GM18951 (cell line): ENCODE measurements around the gene SLC6A11.

Experiments
- POLR2A ChIP-seq: IDR thresholded peaks from 4 replicates; pipeline ENCODE4 v1.6.1; 2011; ENCODE audit warnings: mild to moderate bottlenecking; ENCODE audit not compliant: insufficient read length, insufficient read depth; ENCODE audit errors: extremely low read depth
- in situ Hi-C: fragments of 300-500 bp; cut with MboI; formaldehyde crosslinking; loops from one replicate; pipeline ENCODE4 v1.12.0; 2022; ENCODE audit warnings: low sequenced_read_pairs, mixed read lengths, inconsistent platforms; ENCODE audit not compliant: unreplicated experiment

SLC6A11 gene

GRCh38 chr3:10778492-10779292, 37.3 kb upstream of the SLC6A11 start:
- in situ Hi-C loops: no loop called here
- no peak for TF ChIP-seq POLR2A

GRCh38 chr3:10779293-10779805, 36.7 kb upstream of the SLC6A11 start:
- in situ Hi-C loops: no loop called here
- no peak for TF ChIP-seq POLR2A

- TF ChIP-seq POLR2A: no peak
- in situ Hi-C loops: no loop called here
Observed at GRCh38 chr3:10780243-10780642, 35.8 kb upstream of the SLC6A11 start.

- in situ Hi-C loops: no loop called here
- TF ChIP-seq POLR2A: no peak
Observed at GRCh38 chr3:10780922-10781321, 35.1 kb upstream of the SLC6A11 start.

- in situ Hi-C loops: no loop called here
- TF ChIP-seq POLR2A: no peak
Observed at GRCh38 chr3:10781981-10782380, 34.0 kb upstream of the SLC6A11 start.

- no peak for TF ChIP-seq POLR2A
- in situ Hi-C loops: no loop called here
Observed at GRCh38 chr3:10783360-10784351, 32.4 kb upstream of the SLC6A11 start.

GRCh38 chr3:10786640-10787039, 29.4 kb upstream of the SLC6A11 start:
- TF ChIP-seq POLR2A: no peak
- in situ Hi-C loops: no loop called here

- TF ChIP-seq POLR2A: no peak
- in situ Hi-C loops: no loop called here
Observed at GRCh38 chr3:10788451-10788850, 27.6 kb upstream of the SLC6A11 start.

- in situ Hi-C loops: no loop called here
- TF ChIP-seq POLR2A: no peak
Observed at GRCh38 chr3:10790713-10791112, 25.3 kb upstream of the SLC6A11 start.

GRCh38 chr3:10792208-10792607, 23.8 kb upstream of the SLC6A11 start:
- in situ Hi-C loops: no loop called here
- no peak for TF ChIP-seq POLR2A

- in situ Hi-C loops: no loop called here
- TF ChIP-seq POLR2A: no peak
Observed at GRCh38 chr3:10798600-10799367, 17.2 kb upstream of the SLC6A11 start.

- no peak for TF ChIP-seq POLR2A
- in situ Hi-C loops: no loop called here
Observed at GRCh38 chr3:10804183-10804648, 11.8 kb upstream of the SLC6A11 start.
